Measurements from ENCODE around the gene EIPR1. TPM values are rescaled to one million over a fixed set of nuclear protein-coding genes. Genes with fewer than 3 reads are reported as not detected.

EIPR1 gene
- total and polyA plus RNA-seq, 5 experiments from 2014 or later: 26.8 to 42.2 (median 38.1) TPM

GRCh38 chr2:3246928-3247714 lies 130.5 kb downstream of the EIPR1 start:
- Mint-ChIP-seq H3K27ac (peak overlapping the region in 2 of 10 donors; percentile 14 to 45), H3K4me3 (no peak overlapping the region), H3K27me3 (no peaks in the 10 kb centered on the region), H3K9me3 (peaks cover 0 to 25% (median 14%) of the 10 kb centered on the region in 9 donors), H3K4me1 (peaks cover 8 to 29% (median 16%) of the 10 kb centered on the region in 4 donors), H3K36me3 (peaks cover 22 to 42% (median 23%) of the 10 kb centered on the region in 3 donors)
- POLR2A ChIA-PET: no interaction called here
- DNase-seq (no peak), ATAC-seq (no peak)

GRCh38 chr2:3246406-3246805 lies 131.2 kb downstream of the EIPR1 start:
- H3K9me3 Mint-ChIP-seq: peaks cover 0 to 24% (median 14%) of the 10 kb centered on the region in 9 donors
- H3K27me3 Mint-ChIP-seq: no peaks in the 10 kb centered on the region
- POLR2A ChIA-PET: no interaction called here
- H3K36me3 Mint-ChIP-seq: peaks cover 19 to 35% (median 23%) of the 10 kb centered on the region in 3 donors
- DNase-seq (no peak), ATAC-seq (no peak)
- H3K4me3 Mint-ChIP-seq: no peak overlapping the region
- peaks cover 8 to 29% (median 18%) of the 10 kb centered on the region in 4 donors for H3K4me1 Mint-ChIP-seq
- peak overlapping the region in 4 of 10 donors; percentile 32 to 86 (median 47) for H3K27ac Mint-ChIP-seq

- Mint-ChIP-seq H3K9me3 (peaks cover 0 to 12% (median 10%) of the 10 kb centered on the region in 9 donors), H3K27ac (peak overlapping the region in 1 of 10 donors; percentile 53)
These were observed 133.1 kb downstream of the EIPR1 start for GRCh38 chr2:3244486-3244885.

GRCh38 chr2:3243804-3244203 lies 133.8 kb downstream of the EIPR1 start:
- peaks cover 7 to 14% (median 9%) of the 10 kb centered on the region in 3 donors for H3K36me3 Mint-ChIP-seq
- peaks cover 0 to 6% (median 3%) of the 10 kb centered on the region in 9 donors for H3K9me3 Mint-ChIP-seq
- no peak for DNase-seq
- POLR2A ChIA-PET: no interaction called here
- H3K27ac Mint-ChIP-seq: peak overlapping the region in 8 of 10 donors; percentile 16 to 67 (median 40)
- ATAC-seq: no peak
- H3K27me3 Mint-ChIP-seq: no peaks in the 10 kb centered on the region
- H3K4me3 Mint-ChIP-seq: peak overlapping the region in 5 of 10 donors; percentile 4 to 41 (median 10)
- peaks cover 8 to 25% (median 20%) of the 10 kb centered on the region in 4 donors for H3K4me1 Mint-ChIP-seq

More at GRCh38 chr2:3244486-3244885, 133.1 kb downstream of the EIPR1 start:
- H3K27me3 Mint-ChIP-seq: no peaks in the 10 kb centered on the region
- ATAC-seq: no peak
- POLR2A ChIA-PET: no interaction called here
- peaks cover 8 to 29% (median 18%) of the 10 kb centered on the region in 4 donors for H3K4me1 Mint-ChIP-seq
- no peak overlapping the region for H3K4me3 Mint-ChIP-seq
- H3K36me3 Mint-ChIP-seq: peaks cover 14 to 20% (median 16%) of the 10 kb centered on the region in 3 donors
- no peak for DNase-seq

GRCh38 chr2:3242747-3243369 lies 134.8 kb downstream of the EIPR1 start:
- Mint-ChIP-seq H3K4me1 (peaks cover 8 to 25% (median 22%) of the 10 kb centered on the region in 4 donors), H3K27ac (peak overlapping the region in 9 of 10 donors; percentile 51 to 92 (median 84)), H3K9me3 (no peaks in the 10 kb centered on the region), H3K4me3 (peak overlapping the region; percentile 16 to 80 (median 73)), H3K27me3 (no peaks in the 10 kb centered on the region), H3K36me3 (peaks cover 3 to 7% (median 6%) of the 10 kb centered on the region in 3 donors)
- ATAC-seq (peak; percentile 91 to 93), DNase-seq (peak in 9 of 10 donors; percentile 21 to 74 (median 43))
- POLR2A ChIA-PET: interaction anchor here (1.0 to 1.6 kb wide), 3 partner anchors 9 to 136 kb away, joined by 3 to 6 read pairs (median 3); partner anchors contain the start of gene EIPR1

- Mint-ChIP-seq H3K27ac (peak overlapping the region in 9 of 10 donors; percentile 51 to 92 (median 85)), H3K36me3 (peaks cover 1 to 3% (median 2%) of the 10 kb centered on the region in 3 donors), H3K9me3 (no peaks in the 10 kb centered on the region), H3K27me3 (no peaks in the 10 kb centered on the region), H3K4me3 (peak overlapping the region; percentile 16 to 80 (median 73)), H3K4me1 (peaks cover 13 to 28% (median 25%) of the 10 kb centered on the region in 4 donors)
- POLR2A ChIA-PET: interaction anchor here (0.5 to 1.6 kb wide), 4 partner anchors 9 to 1551 kb away, joined by 3 to 6 read pairs (median 3); partner anchors contain the start of gene EIPR1
- DNase-seq (no peak), ATAC-seq (peak; percentile 56 to 57)
These were observed 135.5 kb downstream of the EIPR1 start for GRCh38 chr2:3241971-3242746.

- DNase-seq: peak in 2 of 10 donors; percentile 13 to 34
- peak overlapping the region in 2 of 10 donors; percentile 29 to 59 for H3K27ac Mint-ChIP-seq
- peak overlapping the region in 1 of 10 donors; percentile 46 for H3K4me3 Mint-ChIP-seq
- peak; percentile 37 to 54 for ATAC-seq
- H3K36me3 Mint-ChIP-seq: peaks cover 0 to 6% (median 3%) of the 10 kb centered on the region in 3 donors
- POLR2A ChIA-PET: no interaction called here
- peaks cover 19 to 28% (median 21%) of the 10 kb centered on the region in 4 donors for H3K4me1 Mint-ChIP-seq
- H3K9me3 Mint-ChIP-seq: no peaks in the 10 kb centered on the region
- H3K27me3 Mint-ChIP-seq: no peaks in the 10 kb centered on the region
These were observed 138.4 kb downstream of the EIPR1 start for GRCh38 chr2:3238951-3239841.

- POLR2A ChIA-PET: no interaction called here
These were observed 141.1 kb downstream of the EIPR1 start for GRCh38 chr2:3236300-3237045.

GRCh38 chr2:3233877-3234276 lies 143.7 kb downstream of the EIPR1 start:
- Mint-ChIP-seq H3K36me3 (peaks cover 11 to 27% (median 18%) of the 10 kb centered on the region in 3 donors), H3K4me1 (peaks cover 4 to 12% (median 9%) of the 10 kb centered on the region in 4 donors), H3K4me3 (no peak overlapping the region), H3K9me3 (peaks cover 0 to 8% (median 0%) of the 10 kb centered on the region in 9 donors), H3K27me3 (no peaks in the 10 kb centered on the region), H3K27ac (no peak overlapping the region)
- ATAC-seq (no peak), DNase-seq (no peak)
- POLR2A ChIA-PET: interaction anchor here (0.9 kb wide), 1 partner anchor 9 kb away, joined by 3 read pairs; no protein-coding TSS in a partner anchor

More at GRCh38 chr2:3236300-3237045, 141.1 kb downstream of the EIPR1 start:
- Mint-ChIP-seq H3K27me3 (no peaks in the 10 kb centered on the region), H3K27ac (peak overlapping the region in 3 of 10 donors; percentile 55 to 71 (median 59)), H3K9me3 (no peaks in the 10 kb centered on the region), H3K4me3 (no peak overlapping the region), H3K36me3 (peaks cover 11 to 24% (median 18%) of the 10 kb centered on the region in 3 donors), H3K4me1 (peaks cover 4 to 12% (median 11%) of the 10 kb centered on the region in 4 donors)
- ATAC-seq (no peak), DNase-seq (no peak)

GRCh38 chr2:3229221-3229620 lies 148.4 kb downstream of the EIPR1 start:
- H3K4me1 Mint-ChIP-seq: peaks cover 3 to 10% (median 5%) of the 10 kb centered on the region in 4 donors
- POLR2A ChIA-PET: no interaction called here
- DNase-seq (no peak), ATAC-seq (no peak)
- H3K27me3 Mint-ChIP-seq: no peaks in the 10 kb centered on the region
- peaks cover 15 to 36% (median 25%) of the 10 kb centered on the region in 3 donors for H3K36me3 Mint-ChIP-seq
- H3K4me3 Mint-ChIP-seq: no peak overlapping the region
- H3K27ac Mint-ChIP-seq: no peak overlapping the region
- H3K9me3 Mint-ChIP-seq: peaks cover 0 to 26% (median 13%) of the 10 kb centered on the region in 9 donors
